Anterior cingulate cortex (tissue), 58 donors: ENCODE data around the gene PSEN1.

ENCODE experiments used
- DNase-seq, 58 donors: peaks; one replicate each; lab custom pipeline; 2025; lab: John Stamatoyannopoulos, UW

The PSEN1 gene

DNA sequence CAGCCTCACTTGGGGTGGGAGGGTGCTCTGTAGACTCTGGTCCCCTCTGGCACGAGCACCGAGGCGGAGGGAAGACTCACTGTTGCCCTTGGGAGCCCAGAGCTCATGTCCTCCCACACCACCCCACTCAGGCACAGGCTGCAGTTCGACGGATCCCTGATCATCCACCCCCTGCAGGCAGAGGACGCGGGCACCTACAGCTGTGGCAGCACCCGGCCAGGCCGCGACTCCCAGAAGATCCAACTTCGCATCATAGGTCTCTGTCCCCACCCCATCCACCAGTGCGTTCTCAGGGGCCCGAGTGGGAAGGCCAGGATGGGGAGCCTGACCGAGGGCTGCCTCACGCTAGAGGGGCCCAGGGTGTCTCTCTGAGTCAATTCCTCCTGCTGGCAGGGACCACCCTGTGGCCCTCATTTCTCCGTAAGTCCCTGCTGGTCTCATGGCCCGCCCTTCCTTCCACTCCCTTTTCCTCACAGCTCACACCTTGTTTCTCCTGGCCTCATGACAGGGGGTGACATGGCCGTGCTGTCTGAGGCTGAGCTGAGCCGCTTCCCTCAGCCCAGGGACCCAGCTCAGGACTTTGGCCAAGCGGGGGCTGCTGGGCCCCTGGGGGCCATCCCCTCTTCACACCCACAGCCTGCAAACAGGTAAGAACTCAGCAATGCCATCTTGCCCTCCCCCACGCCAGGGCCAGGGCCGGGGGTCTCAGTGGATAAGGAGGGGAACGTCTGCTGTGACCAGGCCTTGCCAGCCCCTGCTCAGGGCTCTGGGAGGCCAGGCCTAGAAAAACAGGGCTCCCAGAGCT lies 128.0 kb downstream of the PSEN1 start:
- no peak for DNase-seq

GRCh38 chr14:73264885-73265720 lies 128.8 kb downstream of the PSEN1 start:
- peak in 1 of 58 donors; percentile 8 for DNase-seq

- DNase-seq: no peak
Measured at GRCh38 chr14:73265721-73266046, 129.4 kb downstream of the PSEN1 start.

DNA sequence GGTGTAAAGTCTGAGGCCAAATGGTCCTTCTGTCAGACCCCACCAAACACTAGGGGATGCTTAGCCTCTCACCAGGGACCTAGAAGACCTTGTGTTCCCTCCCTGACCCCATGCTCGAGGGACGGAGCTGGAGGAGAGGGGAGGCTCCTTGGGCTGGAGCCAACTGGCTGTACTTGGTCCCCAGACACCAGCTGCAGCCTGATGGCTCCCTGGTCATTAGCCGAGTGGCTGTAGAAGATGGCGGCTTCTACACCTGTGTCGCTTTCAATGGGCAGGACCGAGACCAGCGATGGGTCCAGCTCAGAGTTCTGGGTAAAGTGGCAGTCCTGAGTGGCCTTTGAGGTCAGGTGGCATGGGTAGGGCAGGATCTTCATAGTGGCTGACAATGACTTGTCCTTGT lies 130.0 kb downstream of the PSEN1 start:
- no peak for DNase-seq

GRCh38 chr14:73267474-73267873 lies 131.2 kb downstream of the PSEN1 start:
- no peak for DNase-seq

- DNase-seq: peak in 13 of 58 donors; percentile 12 to 47 (median 27)
Measured at GRCh38 chr14:73269729-73270531, 133.6 kb downstream of the PSEN1 start.

DNA sequence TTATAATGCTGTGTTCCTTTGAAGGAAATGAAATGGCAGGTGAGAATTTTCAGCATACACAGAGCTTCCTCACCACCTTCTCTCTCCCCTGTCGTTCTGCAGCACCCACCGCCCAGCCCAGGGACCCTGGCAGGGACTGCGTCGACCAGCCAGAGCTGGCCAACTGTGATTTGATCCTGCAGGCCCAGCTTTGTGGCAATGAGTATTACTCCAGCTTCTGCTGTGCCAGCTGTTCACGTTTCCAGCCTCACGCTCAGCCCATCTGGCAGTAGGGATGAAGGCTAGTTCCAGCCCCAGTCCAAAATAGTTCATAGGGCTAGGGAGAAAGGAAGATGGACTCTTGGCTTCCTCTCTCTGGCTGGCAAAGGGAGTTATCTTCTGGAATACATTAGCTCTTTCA lies 136.1 kb downstream of the PSEN1 start:
- no peak for DNase-seq
